LHCN-M2 (cell line): ENCODE results near the gene COX10. TPM values are rescaled to one million over a fixed set of nuclear protein-coding genes. Genes with fewer than 3 reads are reported as not detected.
"Not testable (repeated sequence)": the region's sequence is repeated elsewhere in the genome, so short reads cannot be mapped to it uniquely, and the experiment has no call there.

Experiments used
- DNase-seq: peaks from one replicate; pipeline ENCODE4 v3.0.0-alpha.2; 2012; ENCODE audit warnings: low read depth
- total RNA-seq: library from RNA; depleted of rRNA; stranded (reverse); fragments of >200 nt; gene quantifications from 2 replicates; pipeline ENCODE4 v1.2.3, GENCODE V29; 2014

Gene COX10
- total RNA-seq, 1 experiment from 2014 or later, result 20.8 TPM

DNA sequence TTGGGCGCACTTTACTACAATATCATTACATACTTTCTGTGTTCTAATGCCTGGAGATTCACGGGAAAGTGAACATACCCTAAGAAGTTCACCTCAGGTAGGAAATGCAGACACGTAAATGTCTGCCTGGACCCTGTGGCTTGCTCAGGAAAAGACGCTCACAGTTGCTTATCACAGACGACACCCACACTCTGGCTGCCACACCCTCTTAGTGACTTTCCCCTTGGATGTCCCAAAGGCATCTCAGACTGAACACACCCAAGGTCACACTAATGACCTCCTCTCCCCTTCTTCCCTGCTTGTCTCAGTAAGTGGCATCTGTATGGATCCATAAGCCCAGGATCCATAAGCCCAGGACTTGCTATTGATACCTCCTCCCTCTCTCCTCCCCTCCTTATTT is 134.8 kb downstream of the COX10 start:
- DNase-seq, result no peak

DNA sequence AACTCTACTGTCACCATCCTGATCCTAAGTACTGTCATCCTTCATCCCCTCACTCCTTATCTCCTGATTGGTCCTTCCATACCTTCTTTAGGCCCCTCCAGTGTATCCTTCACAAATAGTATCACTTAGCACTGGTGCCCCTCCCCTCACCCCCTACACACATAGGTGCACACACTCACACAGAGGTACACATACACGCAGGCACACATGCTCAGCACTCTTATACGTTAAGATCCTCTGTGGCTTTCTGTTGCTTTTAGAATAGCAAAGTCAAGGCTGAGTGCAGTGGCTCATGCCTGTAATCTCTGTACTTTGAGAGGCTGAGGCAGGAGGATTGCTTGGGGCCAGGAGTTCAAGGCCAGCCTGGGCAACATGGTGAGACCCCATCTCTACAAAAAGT is 135.2 kb downstream of the COX10 start:
- DNase-seq, result no peak

DNA sequence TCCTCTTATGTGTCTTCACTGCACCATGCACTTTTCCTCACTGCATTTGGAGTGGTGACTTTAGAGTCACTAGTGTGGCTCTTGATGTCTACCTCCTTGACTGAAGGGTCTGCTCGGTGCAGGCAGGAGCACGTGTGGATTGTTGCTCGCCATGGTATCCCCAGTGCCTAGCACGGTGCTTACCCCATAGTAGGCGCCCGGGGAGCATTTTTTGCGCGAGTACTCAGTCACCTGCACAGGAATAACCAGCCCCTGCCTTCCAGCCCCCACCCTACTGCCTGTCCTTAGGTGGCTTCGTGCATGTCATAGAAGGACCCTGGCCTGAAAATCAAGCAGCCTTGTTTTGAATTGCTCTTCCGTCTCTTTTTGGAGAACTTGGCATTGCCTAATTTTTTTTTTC is 136.1 kb downstream of the COX10 start:
- DNase-seq, result no peak

DNA sequence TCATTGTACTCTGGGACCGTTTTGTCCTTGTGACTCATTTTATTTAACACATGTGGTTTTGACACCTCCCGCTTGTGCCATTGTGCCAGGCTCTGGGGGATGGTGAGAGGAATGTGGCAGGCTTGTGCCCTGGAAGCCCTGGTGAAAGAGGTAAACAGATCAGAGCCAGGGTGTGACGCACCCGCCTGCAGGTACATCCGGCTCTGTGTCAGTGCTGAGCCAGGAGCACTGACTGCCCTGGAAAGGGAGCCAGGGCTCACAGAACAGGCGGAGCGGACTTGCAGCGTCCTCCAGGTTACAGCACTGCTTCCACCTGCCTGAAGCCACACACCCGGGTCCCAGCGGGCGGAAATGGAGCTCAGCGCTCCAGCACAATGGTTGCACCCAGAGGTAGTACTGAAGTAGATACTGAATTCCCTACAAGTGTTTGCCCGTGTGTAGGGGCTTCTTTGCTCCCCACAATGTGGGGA is 136.7 kb downstream of the COX10 start:
- DNase-seq, result peak; percentile 25

DNA sequence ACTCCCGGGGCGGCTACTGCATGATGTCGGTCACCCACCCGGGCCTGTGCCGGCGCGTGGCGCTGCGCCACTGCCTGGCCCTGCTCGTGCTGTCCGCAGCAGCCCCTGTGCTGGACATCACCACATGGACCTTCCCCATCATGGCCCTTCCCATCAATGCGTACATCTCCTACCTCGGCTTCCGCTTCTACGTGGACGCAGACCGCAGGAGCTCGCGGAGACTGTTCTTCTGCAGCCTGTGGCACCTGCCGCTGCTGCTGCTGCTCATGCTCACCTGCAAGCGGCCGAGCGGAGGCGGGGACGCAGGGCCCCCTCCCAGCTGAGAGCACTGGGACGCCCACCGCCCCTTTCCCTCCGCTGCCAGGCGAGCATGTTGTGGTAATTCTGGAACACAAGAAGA is 137.6 kb downstream of the COX10 start:
- no peak for DNase-seq

DNA sequence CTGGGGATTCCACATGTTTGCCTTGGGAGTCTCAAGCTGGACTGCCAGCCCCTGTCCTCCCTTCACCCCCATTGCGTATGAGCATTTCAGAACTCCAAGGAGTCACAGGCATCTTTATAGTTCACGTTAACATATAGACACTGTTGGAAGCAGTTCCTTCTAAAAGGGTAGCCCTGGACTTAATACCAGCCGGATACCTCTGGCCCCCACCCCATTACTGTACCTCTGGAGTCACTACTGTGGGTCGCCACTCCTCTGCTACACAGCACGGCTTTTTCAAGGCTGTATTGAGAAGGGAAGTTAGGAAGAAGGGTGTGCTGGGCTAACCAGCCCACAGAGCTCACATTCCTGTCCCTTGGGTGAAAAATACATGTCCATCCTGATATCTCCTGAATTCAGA is 138.5 kb downstream of the COX10 start:
- no peak for DNase-seq

DNA sequence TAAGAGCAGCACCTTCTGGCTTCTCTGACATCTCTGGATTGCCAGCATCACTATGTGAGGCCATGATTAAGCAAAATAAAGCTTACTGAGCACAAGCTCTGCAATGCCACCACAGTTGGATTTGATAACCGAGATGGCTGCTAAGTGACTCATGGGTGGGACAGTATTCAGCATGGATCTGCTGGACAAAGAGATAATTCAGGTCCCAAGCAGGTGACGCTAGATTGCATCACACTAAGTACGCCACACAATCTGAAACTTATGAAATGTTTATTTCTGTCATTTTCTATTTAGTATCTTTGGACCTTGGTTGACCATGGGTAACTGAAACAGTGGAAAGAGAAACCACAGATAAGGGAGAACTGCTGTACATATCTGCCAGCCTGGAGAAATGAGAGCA is 139.9 kb downstream of the COX10 start:
- DNase-seq, result no peak

DNA sequence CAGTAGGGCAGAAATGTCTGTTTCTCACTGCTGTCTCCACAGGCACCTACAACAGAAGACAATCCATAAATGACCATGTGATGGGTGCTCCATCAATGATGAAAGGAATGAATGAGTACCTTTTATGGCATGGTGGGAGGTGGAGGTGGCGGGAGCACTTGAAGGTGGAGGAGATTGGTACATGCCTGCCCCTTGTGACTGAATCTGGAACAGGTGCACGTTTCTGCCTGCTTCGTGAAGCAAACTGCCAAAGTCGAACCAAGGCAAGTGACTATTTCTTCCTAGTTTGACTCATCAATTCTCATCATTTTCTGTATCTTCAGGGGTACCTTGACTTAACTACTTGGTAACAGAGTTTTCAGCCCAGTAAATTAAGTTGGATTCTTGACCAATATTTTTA is 141.9 kb downstream of the COX10 start:
- no peak for DNase-seq

DNA sequence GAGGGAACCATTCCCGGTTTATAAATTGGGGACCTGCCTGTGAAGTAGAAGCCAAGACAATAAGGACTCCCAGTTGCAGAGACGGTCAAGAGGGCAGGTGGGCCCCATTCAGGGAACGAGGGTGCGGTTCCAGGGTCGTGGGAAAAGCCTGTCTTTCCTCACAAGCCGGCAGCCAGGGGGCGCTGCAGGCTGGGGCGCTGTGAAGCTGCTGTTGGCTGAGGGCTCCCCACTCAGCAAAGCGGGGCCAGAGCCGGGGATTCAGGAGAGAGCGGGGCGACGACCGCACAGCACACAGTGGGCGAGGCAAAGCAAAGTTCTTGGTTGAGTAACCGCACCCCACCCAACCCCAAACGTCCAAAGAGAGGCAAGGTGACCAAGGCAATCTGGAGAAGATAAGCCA is 142.5 kb downstream of the COX10 start:
- DNase-seq, result peak; percentile 7

DNA sequence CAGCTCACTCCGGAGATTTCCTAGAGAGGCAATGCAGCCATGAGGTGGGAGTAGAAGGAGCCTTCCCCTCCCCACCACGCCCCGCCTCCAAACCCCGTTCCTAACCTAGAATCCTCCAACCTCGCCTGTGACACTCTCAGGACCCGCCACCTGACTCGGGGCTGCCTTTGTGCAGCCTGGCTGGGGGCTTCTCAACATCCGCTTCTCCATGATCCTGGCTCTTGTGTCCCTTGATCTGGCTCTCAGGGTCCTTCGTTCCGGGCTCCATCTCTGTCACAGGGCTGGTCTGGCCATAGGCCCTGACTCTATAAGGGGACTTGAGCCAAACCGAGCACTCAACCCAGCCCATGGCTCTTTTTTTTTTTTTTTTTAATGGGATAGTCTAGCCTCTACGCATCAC is 143.1 kb downstream of the COX10 start:
- DNase-seq, result no peak

DNA sequence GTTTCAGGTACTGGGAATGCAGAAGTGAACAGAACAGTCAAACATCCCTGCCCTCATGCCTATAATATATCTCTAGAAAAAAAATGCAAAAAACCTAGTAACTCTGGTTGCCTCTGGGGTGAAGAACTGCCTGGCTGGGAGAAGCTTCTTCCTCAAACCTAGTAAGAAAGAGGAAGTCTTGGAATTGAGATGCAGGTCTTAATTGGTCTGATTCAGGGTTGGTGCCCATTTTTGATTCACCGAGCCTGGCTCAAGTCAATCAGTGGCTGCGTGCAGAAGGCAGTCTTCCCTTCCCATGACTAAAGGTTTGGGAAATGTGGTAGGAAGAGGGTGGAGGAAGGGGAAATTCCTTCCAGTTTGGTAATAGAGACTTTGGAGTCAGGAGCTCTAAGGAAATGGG is 145.0 kb downstream of the COX10 start:
- DNase-seq, result peak; percentile 8

DNA sequence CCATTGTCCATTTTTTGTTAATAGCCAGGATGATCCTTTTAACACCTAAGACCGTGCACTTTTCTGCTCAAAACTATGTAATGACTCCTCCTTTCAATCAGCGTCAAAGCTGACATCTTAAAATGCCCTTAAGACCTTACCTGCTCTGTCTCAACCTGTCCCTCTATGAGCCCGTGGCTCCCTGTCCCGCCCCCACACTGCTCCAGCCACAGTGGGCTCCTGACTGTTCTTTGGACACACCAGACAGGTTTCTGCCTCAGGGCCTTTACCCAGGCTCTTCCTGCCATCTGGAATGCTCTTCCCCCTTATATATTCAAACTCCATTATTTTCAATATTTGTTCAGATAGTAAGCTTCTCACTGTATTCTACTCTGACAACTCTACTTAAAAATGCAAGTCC is 153.3 kb downstream of the COX10 start:
- no peak for DNase-seq

DNA sequence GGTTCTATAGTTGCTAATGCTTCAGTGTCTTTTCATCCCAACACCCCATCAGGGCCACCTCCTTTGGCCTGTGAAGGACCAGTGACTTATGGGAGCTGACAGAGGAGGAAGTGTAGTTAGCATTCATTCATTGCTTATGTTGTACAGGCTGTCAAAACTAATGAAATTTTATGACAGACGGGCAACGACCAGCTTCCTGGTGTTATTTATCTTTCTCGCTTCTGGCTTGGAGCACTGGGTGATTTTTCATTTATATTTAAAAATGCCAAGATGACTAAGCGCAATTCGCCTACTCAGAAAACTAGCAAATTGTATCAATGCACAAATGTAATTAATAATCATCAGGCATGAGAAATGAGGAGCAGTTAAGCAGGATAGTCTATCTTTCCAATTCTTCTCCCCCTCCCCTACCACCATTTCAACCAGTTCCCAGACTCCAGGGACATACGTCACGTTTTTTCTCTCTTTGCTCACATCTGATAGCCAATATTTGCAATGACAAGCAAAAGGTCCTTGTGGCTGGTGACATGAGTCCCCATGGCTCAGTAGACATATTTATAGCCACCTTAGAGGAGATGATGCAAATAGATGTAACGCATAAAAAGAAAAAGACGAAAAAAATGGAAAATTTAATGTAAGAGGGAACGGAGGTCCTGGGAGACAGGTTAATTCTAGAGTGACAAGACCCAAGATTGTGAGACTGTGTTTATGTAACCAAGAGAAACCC is 156.1 kb downstream of the COX10 start:
- no peak for DNase-seq

DNA sequence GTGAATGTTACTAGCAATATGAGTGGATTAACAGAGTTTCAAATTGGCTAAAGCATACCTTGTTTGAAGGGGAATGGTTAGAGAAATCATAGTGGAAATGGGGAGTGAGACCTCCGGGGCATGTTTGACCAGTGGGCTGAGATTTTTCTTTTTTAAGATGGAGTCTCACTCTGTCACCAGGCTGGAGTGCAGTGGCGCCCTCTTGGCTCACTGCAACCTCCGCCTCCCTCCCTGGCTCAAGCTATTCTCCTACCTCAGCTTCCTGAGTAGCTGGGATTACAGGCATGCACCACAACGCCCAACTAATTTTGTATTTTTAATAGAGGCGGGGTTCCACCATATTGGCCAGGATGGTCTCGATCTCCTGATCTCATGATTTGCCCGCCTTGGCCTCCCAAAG is 157.7 kb downstream of the COX10 start:
- no peak for DNase-seq

DNA sequence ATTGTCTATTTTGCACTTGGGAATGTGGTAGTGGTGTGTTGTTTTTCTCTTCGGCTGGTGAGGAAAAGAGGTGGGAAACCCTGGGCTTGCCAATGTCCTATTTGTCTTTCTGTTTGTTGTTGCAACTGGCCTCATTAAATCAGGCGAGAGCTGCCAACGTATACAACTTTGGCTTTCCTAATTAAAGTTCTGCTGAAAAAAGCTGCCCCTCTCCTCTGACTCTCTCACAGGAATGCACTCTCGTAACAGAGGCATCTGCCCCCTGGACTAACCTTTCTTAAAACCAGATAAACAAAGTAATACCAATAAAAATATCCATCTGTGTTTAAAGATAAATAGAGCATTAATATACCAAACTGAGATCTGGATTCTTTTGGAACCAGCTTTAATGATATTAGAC is 159.6 kb downstream of the COX10 start:
- peak; percentile 12 for DNase-seq

DNA sequence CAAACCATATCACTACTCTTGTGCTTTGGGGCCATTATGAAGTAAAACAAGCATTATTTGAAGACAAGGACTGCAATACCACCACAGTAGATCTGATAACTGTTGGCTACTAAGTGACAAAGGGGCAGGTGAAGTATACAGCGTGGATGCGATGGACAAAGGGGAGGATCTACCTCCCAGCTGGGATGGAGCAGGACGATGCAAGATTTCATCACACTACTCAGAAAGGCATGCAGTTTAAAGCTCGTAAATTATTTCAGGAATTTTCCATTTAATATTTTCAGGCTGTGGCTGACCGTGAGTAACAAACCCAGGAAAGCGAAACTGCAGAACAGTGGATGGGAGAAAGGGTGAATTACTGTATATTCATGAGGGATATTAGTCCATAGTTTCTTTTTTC is 161.9 kb downstream of the COX10 start:
- DNase-seq, result not testable (repeated sequence)

DNA sequence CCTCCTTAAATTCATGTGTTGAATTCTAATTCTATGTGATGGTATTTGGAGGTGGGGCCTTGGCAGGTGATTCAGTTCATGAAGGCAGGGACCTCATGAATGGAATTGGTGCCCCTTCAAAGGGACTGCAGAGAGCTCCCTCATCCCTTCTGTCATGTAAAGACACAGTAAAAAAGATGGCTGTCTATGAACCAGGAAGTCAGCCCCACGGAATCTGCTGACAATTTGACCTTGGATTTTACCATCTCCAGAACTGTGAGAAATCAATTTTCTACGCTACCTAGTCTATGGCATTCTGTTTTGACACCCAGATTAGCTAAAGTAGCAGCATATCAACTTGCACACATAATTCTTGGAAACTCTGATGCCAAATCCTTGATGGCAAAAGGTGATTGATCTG is 165.7 kb downstream of the COX10 start:
- not testable (repeated sequence) for DNase-seq

DNA sequence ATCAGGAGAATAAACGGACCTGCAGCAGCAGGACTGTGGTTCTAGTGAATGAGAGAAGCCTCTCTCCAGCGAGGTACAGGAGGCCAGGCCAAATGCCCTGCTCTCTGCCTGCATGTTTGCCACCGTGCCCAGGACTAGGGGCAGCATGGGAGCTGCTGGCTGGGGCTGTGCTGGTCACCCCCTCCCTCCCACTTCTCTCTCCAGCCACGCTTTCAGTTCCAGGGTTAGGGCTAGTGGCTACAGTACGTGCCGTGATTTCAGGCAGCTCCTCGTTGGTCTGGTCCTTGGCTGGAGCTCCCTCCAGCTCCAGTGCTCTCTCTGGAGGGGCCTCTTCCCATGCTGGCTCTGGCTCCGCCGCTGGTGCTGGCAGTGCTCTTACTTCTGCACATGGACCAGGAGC is 166.7 kb downstream of the COX10 start:
- DNase-seq, result not testable (repeated sequence)

DNA sequence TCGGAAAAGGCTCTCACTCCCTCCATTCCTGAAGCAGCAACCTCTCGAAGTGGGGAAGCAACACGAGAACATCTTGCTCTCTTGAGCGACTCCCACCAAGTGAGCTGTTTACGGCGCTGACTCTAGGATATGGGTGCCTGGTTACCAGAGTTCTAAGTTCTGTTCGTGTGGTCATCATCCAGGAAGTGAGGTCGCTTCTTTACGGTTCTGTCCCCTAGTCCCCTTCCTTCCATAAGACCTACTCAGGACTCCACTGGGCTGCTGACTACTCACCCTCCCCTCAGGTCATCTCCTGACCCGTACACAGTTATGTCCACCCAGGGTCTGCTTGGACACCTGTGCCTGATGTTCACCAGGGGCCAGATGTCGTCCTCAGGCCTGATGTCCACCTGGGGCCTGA is 167.5 kb downstream of the COX10 start, which contains the start of gene CDRT15:
Gene CDRT15 (minus strand): TSS at position 101 of the 400 bp plus-strand sequence. CDS start 29 bp downstream, at position 72.
- not testable (repeated sequence) for DNase-seq

DNA sequence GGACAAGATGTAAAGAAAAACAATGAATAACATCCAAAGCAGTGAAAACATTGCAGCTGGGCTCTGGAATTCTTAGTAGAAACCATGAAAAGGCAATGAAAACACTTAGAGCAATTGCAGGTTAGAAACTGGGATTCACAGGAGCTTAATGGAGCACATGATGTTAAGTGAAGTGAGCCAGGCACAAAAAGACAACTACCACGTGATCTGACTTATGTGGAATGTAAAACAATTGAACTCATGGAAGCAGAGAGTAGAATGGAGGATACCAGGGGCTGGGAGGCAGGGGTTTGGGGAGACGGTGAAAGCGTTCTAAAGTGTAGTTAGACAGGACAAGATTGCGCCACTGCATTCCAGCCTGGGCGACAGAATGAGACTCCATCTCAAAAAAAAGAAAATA is 170.0 kb downstream of the COX10 start:
- not testable (repeated sequence) for DNase-seq

DNA sequence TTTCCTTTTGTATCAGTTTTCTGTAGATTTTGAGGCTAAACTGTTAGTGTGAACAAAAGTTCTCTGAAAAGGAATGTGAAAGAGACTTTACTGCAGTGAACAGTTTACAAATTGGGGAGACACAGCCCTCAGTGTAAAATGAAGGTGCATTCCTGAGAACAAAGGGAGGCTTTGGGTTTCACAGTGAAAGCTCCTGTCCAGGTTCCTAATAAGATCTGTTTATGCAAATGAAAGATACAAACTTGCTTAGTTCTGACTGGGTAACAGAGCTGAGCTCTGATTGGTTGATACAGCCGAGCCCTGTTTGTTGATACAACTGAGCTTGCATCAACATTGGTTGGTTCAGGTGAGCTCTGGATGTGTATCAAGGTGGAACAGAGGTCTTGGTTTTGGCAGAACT is 175.7 kb downstream of the COX10 start:
- no peak for DNase-seq

DNA sequence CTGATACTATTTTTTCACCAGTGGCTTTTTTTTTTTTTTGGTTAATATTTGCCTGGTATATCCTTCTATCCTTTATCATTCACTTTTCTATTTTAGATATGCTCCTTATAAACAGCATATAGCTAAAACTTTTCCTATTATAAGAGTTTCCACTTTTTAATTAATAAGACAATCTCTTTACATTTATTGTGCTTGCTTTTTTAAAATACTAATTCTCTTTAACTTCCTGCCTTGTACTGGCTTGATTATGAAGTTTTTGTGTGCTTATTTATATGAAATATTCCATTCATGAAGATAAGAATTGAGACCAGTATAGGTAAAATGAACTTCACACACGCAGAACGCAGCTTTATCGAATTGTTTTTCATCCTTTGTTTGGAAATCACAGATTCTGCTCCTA is 176.3 kb downstream of the COX10 start:
- no peak for DNase-seq
